Measurements from ENCODE around the gene NLGN3. TPM values are rescaled to one million over a fixed set of nuclear protein-coding genes. Genes with fewer than 3 reads are reported as not detected.

Gene NLGN3
- total RNA-seq, 2 donors from 2014 or later, result 1.1 to 1.8 TPM

DNA sequence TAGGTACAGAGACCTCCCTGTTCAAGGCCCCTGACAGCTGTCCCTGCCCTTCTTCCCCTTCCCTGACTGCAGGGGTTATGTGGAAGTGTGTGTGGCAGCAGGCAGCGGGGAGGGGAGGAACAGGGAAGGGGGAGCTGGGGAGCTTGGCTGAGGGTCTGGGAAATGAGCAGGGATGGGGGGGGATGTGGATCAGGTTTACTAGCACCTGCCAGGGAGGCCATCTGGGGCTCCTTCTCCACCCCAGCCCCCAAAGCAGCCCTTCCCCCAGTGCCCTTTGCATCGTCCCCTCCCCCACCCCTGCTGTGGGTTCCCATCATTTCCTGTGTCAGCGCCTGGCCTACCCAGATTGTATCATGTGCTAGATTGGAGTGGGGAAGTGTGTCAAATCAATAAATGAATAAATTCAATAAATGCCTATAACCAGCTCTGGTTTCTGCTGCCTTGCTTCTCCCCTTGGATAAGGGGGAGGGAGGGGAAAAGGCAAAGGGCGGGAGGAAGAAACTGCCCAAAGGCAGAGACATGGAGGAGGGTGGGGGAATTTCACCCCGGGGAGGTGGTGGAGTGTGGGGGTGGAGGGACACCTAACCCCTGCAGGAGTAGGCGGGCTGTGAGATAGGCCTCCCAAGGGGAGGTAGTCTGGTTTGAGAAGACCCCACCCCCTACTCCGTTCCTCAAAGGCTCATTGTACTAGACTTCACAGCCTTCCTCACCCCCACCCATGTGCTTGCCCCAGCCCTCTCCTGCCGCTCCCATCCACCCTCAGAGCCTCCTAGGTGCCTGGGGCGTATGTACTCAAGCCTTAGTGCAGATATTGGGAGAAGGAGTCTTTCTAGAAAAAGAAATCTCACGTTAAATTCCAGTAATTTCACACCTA, 41.3 kb upstream of the NLGN3 start:
- DNase-seq (ENCODE audit: low spot score) (no peak), ATAC-seq (ENCODE audit: insufficient number of reproducible peaks, low FRiP score, low read depth) (no peak)
- TF ChIP-seq CTCF (IDR thresholded peaks at IDR 0.05), result no peak
- no peak overlapping the region for H3K27ac ChIP-seq
- no peaks in the 10 kb centered on the region for H3K4me1 ChIP-seq (ENCODE audit: control insufficient read depth in 1 of 2, low read depth in 2 of 2)
- H3K36me3 ChIP-seq, result no peaks in the 10 kb centered on the region
- no peaks in the 10 kb centered on the region for H3K27me3 ChIP-seq (replicated peaks; ENCODE audit: insufficient read depth)
- no peak overlapping the region for H3K4me3 ChIP-seq
- no peaks in the 10 kb centered on the region for H3K9me3 ChIP-seq

DNA sequence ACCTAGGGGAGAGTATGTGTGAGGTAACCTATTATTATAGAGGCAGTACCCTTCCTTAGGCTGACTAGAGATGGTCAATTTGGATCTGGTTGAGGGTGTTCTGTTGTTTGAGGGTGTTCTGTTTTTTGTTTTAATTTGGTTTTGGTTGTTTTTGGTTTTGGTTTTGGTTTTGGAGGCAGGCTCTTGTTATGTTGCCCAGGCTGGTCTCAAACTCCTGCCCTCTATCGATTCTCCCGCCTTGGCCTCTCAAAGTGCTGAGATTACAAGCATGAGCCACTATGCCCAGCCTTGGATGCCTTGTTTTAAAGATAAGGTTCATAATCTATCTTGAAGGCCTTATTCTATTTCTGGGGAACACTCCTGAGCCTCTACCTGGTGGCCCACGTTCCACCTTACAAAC, 39.0 kb upstream of the NLGN3 start:
- no peak for TF ChIP-seq CTCF (IDR thresholded peaks at IDR 0.05)
- DNase-seq (ENCODE audit: low spot score) (no peak), ATAC-seq (ENCODE audit: insufficient number of reproducible peaks, low FRiP score, low read depth) (no peak)
- no peaks in the 10 kb centered on the region for H3K27me3 ChIP-seq (replicated peaks; ENCODE audit: insufficient read depth)
- H3K4me3 ChIP-seq, result no peak overlapping the region
- no peaks in the 10 kb centered on the region for H3K36me3 ChIP-seq
- no peak overlapping the region for H3K27ac ChIP-seq
- no peaks in the 10 kb centered on the region for H3K9me3 ChIP-seq
- H3K4me1 ChIP-seq (ENCODE audit: control insufficient read depth in 1 of 2, low read depth in 2 of 2), result no peaks in the 10 kb centered on the region

- Histone ChIP-seq H3K4me1 (ENCODE audit: control insufficient read depth in 1 of 2, low read depth in 2 of 2) (no peaks in the 10 kb centered on the region), H3K4me3 (no peak within 1 kb of the TSS), H3K9me3 (no peaks in the 10 kb centered on the region), H3K27me3 (replicated peaks; ENCODE audit: insufficient read depth) (no peaks in the 10 kb centered on the region), H3K36me3 (no peaks in the 10 kb centered on the region), H3K27ac (no peak within 1 kb of the TSS)
- ATAC-seq (ENCODE audit: insufficient number of reproducible peaks, low FRiP score, low read depth) (no peak), DNase-seq (ENCODE audit: low spot score) (no peak)
- no peak for TF ChIP-seq CTCF (IDR thresholded peaks at IDR 0.05)
Observed at GRCh38 chrX:71106427-71106826, 38.2 kb upstream of the NLGN3 start, which contains the start of gene CXorf65. TSS of gene CXorf65 (minus strand) at chrX:71106740. CDS start at chrX:71106556, 184 bp downstream.

DNA sequence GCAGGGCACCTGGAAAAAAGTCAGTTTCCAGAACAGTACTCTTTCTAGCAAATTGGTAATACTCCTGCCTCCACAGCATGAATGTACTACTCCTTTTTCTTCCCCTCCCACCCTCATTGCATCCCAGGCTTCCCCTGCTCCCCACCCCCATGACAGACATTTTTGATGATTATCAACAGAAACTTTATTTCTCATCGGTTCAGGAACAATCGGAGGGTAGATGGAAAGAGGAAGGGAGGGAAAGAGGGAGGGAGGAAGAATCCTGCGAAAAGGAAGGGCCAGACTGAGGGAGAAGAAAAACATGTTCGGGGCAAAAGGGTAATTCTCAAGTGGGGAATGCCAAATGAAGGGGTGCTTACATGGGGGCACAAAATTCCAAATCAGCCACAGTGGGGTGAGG, 37.4 kb upstream of the NLGN3 start:
- DNase-seq (ENCODE audit: low spot score) (no peak), ATAC-seq (ENCODE audit: insufficient number of reproducible peaks, low FRiP score, low read depth) (no peak)
- no peaks in the 10 kb centered on the region for H3K27me3 ChIP-seq (replicated peaks; ENCODE audit: insufficient read depth)
- no peak overlapping the region for H3K4me3 ChIP-seq
- TF ChIP-seq CTCF (IDR thresholded peaks at IDR 0.05), result no peak
- no peaks in the 10 kb centered on the region for H3K9me3 ChIP-seq
- no peaks in the 10 kb centered on the region for H3K36me3 ChIP-seq
- H3K4me1 ChIP-seq (ENCODE audit: control insufficient read depth in 1 of 2, low read depth in 2 of 2), result no peaks in the 10 kb centered on the region
- H3K27ac ChIP-seq, result no peak overlapping the region

GRCh38 chrX:71107762-71108360, 36.8 kb upstream of the NLGN3 start:
- Histone ChIP-seq H3K27ac (no peak overlapping the region), H3K9me3 (no peaks in the 10 kb centered on the region), H3K27me3 (replicated peaks; ENCODE audit: insufficient read depth) (no peaks in the 10 kb centered on the region), H3K36me3 (no peaks in the 10 kb centered on the region), H3K4me3 (no peak overlapping the region), H3K4me1 (ENCODE audit: control insufficient read depth in 1 of 2, low read depth in 2 of 2) (no peaks in the 10 kb centered on the region)
- ATAC-seq (ENCODE audit: insufficient number of reproducible peaks, low FRiP score, low read depth), result no peak
- no peak for TF ChIP-seq CTCF (IDR thresholded peaks at IDR 0.05)
- DNase-seq (ENCODE audit: low spot score), result no peak

Data from thoracic aorta (tissue), 2 donors.